Measurements from ENCODE around the gene AGMAT.

The AGMAT gene

DNA sequence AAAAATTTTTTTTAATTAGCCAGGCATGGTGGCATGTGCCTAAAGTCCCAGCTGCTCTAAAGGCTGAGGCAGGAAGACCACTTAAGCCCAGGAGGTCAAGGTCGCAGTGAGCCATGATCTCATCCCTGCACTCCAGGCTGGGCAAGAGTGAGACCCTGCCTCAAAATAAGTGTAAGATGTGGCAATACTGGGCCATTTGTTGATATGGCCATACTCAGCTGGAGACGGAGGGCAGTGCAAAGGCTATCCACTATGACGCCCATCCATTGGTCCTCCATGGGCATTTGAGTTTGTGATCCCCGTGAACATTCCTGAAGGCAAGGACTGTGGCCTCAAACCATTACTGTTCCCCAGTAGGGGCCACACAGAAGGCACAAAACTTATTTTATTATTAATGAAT lies 62.3 kb downstream of the AGMAT start:
- TF ChIP-seq, protein P1, sequence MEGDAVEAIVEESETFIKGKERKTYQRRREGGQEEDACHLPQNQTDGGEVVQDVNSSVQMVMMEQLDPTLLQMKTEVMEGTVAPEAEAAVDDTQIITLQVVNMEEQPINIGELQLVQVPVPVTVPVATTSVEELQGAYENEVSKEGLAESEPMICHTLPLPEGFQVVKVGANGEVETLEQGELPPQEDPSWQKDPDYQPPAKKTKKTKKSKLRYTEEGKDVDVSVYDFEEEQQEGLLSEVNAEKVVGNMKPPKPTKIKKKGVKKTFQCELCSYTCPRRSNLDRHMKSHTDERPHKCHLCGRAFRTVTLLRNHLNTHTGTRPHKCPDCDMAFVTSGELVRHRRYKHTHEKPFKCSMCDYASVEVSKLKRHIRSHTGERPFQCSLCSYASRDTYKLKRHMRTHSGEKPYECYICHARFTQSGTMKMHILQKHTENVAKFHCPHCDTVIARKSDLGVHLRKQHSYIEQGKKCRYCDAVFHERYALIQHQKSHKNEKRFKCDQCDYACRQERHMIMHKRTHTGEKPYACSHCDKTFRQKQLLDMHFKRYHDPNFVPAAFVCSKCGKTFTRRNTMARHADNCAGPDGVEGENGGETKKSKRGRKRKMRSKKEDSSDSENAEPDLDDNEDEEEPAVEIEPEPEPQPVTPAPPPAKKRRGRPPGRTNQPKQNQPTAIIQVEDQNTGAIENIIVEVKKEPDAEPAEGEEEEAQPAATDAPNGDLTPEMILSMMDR (IDR thresholded peaks at IDR 0.05): no peak

Measured in LNCAP (cell line).